HG02840 (cell line): ENCODE results near the gene KIAA1958.

Source experiments
- ATAC-seq: cut with Tn5 transposase; IDR thresholded peaks from one replicate; pipeline ENCODE4 v1.9.1; 2021; ENCODE audit warnings: mild to moderate bottlenecking, moderate library complexity, moderate number of reproducible peaks; ENCODE audit not compliant: unreplicated experiment, low FRiP score

The KIAA1958 gene

GRCh38 chr9:112711050-112711689 lies 224.5 kb downstream of the KIAA1958 start:
- no peak for ATAC-seq

- ATAC-seq = no peak
Observed at GRCh38 chr9:112712678-112713077, 226.1 kb downstream of the KIAA1958 start.

- peak; percentile 95 for ATAC-seq
Observed at GRCh38 chr9:112717661-112718331, 231.2 kb downstream of the KIAA1958 start, which contains the start of gene INIP. Gene INIP, minus strand, starts transcription at chr9:112718117. Its CDS starts 1,632 bp downstream, at chr9:112716485.
